SU-DHL-6 (cell line): ENCODE data around the gene SDF2L1.

Source experiments
- H2AFZ ChIP-seq: fragments of 200-600 bp; sonication (generic); 2 replicates; pipeline ENCODE4 v1.6.1; 2014; ENCODE audit warnings: low read depth, mild to moderate bottlenecking, moderate library complexity, mixed read lengths, antibody characterized with exemption, low read length; ENCODE audit not compliant: severe bottlenecking
- H3F3A ChIP-seq: fragments of 200-600 bp; shearing (Covaris generic); 2 replicates; pipeline ENCODE4 v1.6.0; 2016; ENCODE audit warnings: antibody characterized with exemption, mild to moderate bottlenecking; ENCODE audit not compliant: insufficient read depth
- H3K27ac ChIP-seq: fragments of 200-600 bp; sonication (generic); 2 replicates; pipeline ENCODE4 v1.5.1; 2016; ENCODE audit warnings: low read depth, mild to moderate bottlenecking, low read length, moderate library complexity, mixed read lengths
- H3K27me3 ChIP-seq: fragments of 200-600 bp; sonication (generic), shearing (Covaris generic); 2 replicates; pipeline ENCODE4 v1.6.0; 2014; ENCODE audit warnings: mild to moderate bottlenecking, low read length
- H3K36me3 ChIP-seq: fragments of 200-600 bp; sonication (generic); 2 replicates; pipeline ENCODE4 v1.6.1; 2014; ENCODE audit warnings: mild to moderate bottlenecking, low read length, mixed read lengths
- H3K4me2 ChIP-seq: fragments of 300-600, 200-600 bp; shearing (Covaris generic), sonication (generic); 2 replicates; pipeline ENCODE4 v1.6.0; 2014; ENCODE audit warnings: low read length, low read depth, mild to moderate bottlenecking; ENCODE audit not compliant: poor library complexity, severe bottlenecking
- H3K4me3 ChIP-seq: fragments of 200-600 bp; sonication (generic); 2 replicates; pipeline ENCODE4 v1.5.1; 2014; ENCODE audit warnings: antibody characterized with exemption, low read length, mild to moderate bottlenecking, mixed read lengths; ENCODE audit not compliant: insufficient read depth, poor library complexity, severe bottlenecking
- H3K79me2 ChIP-seq: fragments of 200-600 bp; sonication (generic); 2 replicates; pipeline ENCODE4 v1.6.1; 2014; ENCODE audit warnings: mild to moderate bottlenecking, low read length, moderate library complexity; ENCODE audit not compliant: insufficient read depth
- H3K9ac ChIP-seq: fragments of 200-600 bp; sonication (generic); 2 replicates; pipeline ENCODE4 v1.7.0; 2014; ENCODE audit warnings: mild to moderate bottlenecking, low read length
- H3K9me2 ChIP-seq: fragments of 200-600 bp; sonication (generic); replicated peaks from 2 replicates; pipeline ENCODE4 v1.6.1; 2014; ENCODE audit warnings: low read length; ENCODE audit not compliant: insufficient read depth
- H3K9me3 ChIP-seq: fragments of 200-600 bp; sonication (generic); 2 replicates; pipeline ENCODE4 v1.6.1; 2014; ENCODE audit warnings: low read length, mixed read lengths; ENCODE audit not compliant: insufficient read depth
- H4K20me1 ChIP-seq: fragments of 200-600 bp; sonication (generic); 2 replicates; pipeline ENCODE4 v1.6.1; 2014; ENCODE audit warnings: low read depth, mild to moderate bottlenecking, antibody characterized with exemption, low read length, moderate library complexity, mixed read lengths
- EZH2phosphoT487 ChIP-seq: fragments of 200-600 bp; sonication (generic), shearing (Covaris generic); conservative IDR thresholded peaks from 2 replicates; pipeline ENCODE4 v1.6.1; 2018; ENCODE audit warnings: mild to moderate bottlenecking, antibody characterized with exemption, low read length, moderate library complexity, mixed read lengths
- TF ChIP-seq, protein P1 (sequence below): fragments of 200-600 bp; sonication (generic); IDR thresholded peaks from one replicate; pipeline ENCODE4 v1.5.1; 2017; ENCODE audit warnings: antibody characterized with exemption, mild to moderate bottlenecking, low read length, moderate library complexity; ENCODE audit not compliant: insufficient read depth, poor library complexity, severe bottlenecking

The SDF2L1 gene

DNA sequence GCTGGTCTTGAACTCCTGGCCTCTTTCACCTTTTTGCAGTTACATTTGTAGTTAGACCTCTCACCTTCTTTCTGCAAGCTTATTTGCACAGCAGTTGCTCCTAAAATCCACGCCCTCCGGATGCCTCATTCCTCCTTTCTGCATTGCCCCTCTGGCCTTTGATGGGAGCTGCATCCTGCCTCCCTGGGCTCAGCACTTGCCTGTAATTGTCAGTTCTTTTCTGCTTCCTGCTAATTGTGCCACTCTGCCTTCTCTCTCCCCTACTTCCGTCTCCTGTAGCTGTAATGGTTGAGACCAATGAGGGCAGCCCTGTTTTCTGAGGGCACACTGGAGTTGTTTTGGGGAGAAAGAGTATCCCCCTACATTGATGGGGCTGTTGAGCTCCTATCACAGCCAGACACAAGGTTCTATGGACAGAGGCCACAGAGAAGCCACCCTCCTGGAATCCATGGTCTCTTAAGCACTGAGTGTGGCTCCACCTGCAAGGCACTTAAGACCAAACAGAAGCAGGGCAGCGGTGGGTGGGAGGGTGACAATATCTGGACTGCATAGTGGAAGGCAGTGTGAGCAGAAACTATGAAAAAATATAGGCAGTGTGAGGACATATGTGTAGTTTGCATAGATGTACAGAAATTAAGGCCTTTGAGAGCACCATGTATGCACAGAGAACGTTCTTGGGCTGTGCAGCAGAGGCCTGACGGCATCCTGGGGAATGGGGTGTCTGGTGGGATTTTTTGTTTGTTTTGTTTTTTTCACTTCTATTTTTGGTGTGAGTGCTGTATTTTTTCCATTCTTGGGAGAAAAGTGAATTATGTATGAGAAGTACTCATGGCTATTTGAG lies 42.8 kb upstream of the SDF2L1 start:
- Histone ChIP-seq H3K36me3 (no peaks in the 10 kb centered on the region), H3K9ac (no peak overlapping the region)

DNA sequence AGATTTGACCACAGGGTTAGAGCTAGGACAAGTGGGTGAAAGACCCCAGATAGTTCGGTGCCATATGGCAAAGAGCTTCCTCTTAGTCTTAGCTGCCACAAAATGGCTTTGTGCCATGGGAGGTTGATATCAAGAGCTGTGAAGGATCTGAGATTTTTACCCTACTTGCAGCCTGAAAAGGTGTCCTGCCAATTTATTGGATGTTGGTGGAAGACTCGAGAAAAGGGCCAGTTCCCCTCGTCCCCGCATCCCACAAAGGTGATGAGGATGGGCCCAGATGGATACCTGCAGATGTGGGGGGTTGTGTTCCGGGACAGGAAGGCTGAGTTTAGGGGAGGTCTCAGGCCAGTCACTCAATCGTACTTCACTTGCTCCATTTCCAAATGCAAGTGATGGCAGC lies 39.5 kb upstream of the SDF2L1 start:
- Histone ChIP-seq H3K4me3 (no peak overlapping the region), H3F3A (no peaks in the 10 kb centered on the region), H2AFZ (no peak overlapping the region), H3K9me2 (no peaks in the 10 kb centered on the region), H3K27me3 (no peaks in the 10 kb centered on the region), H3K4me2 (no peak overlapping the region), H4K20me1 (no peaks in the 10 kb centered on the region), H3K9ac (no peak overlapping the region), H3K36me3 (no peaks in the 10 kb centered on the region), H3K27ac (no peak overlapping the region), H3K9me3 (no peaks in the 10 kb centered on the region), H3K79me2 (peaks cover 66% of the 10 kb centered on the region)
- TF ChIP-seq EZH2phosphoT487, result no peak
- TF ChIP-seq, protein P1, sequence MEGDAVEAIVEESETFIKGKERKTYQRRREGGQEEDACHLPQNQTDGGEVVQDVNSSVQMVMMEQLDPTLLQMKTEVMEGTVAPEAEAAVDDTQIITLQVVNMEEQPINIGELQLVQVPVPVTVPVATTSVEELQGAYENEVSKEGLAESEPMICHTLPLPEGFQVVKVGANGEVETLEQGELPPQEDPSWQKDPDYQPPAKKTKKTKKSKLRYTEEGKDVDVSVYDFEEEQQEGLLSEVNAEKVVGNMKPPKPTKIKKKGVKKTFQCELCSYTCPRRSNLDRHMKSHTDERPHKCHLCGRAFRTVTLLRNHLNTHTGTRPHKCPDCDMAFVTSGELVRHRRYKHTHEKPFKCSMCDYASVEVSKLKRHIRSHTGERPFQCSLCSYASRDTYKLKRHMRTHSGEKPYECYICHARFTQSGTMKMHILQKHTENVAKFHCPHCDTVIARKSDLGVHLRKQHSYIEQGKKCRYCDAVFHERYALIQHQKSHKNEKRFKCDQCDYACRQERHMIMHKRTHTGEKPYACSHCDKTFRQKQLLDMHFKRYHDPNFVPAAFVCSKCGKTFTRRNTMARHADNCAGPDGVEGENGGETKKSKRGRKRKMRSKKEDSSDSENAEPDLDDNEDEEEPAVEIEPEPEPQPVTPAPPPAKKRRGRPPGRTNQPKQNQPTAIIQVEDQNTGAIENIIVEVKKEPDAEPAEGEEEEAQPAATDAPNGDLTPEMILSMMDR, result no peak

More for the DNA sequence above, 42.8 kb upstream of the SDF2L1 start:
- no peaks in the 10 kb centered on the region for H3F3A ChIP-seq
- H4K20me1 ChIP-seq, result no peaks in the 10 kb centered on the region
- H3K79me2 ChIP-seq, result peaks cover 67% of the 10 kb centered on the region
- H3K9me3 ChIP-seq, result no peaks in the 10 kb centered on the region
- no peak overlapping the region for H2AFZ ChIP-seq
- H3K4me2 ChIP-seq, result no peak overlapping the region
- no peak overlapping the region for H3K4me3 ChIP-seq
- TF ChIP-seq EZH2phosphoT487, result no peak
- TF ChIP-seq, protein P1, result no peak
- H3K27ac ChIP-seq, result no peak overlapping the region
- no peaks in the 10 kb centered on the region for H3K9me2 ChIP-seq
- H3K27me3 ChIP-seq, result no peaks in the 10 kb centered on the region

DNA sequence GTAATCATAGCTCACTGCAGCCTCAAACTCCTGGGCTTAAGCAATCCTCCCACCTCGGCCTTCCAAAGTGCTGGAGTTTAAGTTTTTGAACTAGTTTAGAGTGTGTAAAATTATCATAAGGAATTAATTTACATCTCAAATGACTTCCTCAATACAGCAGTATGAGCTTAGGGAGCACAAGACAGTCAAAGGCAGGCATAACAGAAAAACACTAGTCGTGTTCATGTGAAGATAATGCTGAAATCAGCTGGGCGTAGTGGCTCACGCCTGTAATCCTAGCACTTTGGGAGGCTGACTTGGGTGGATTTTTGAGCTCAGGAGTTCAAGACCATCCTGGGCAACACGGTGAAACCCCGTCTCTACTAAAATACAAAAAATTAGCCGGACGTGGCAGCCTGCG lies 38.1 kb upstream of the SDF2L1 start:
- no peaks in the 10 kb centered on the region for H3K9me3 ChIP-seq
- H3K36me3 ChIP-seq, result no peaks in the 10 kb centered on the region
- H3K9ac ChIP-seq, result no peak overlapping the region
- H3K79me2 ChIP-seq, result peaks cover 61% of the 10 kb centered on the region
- no peak for TF ChIP-seq EZH2phosphoT487
- TF ChIP-seq, protein P1, result no peak
- H3K4me3 ChIP-seq, result no peak overlapping the region
- no peaks in the 10 kb centered on the region for H3K27me3 ChIP-seq
- H3K4me2 ChIP-seq, result no peak overlapping the region
- H2AFZ ChIP-seq, result no peak overlapping the region
- no peaks in the 10 kb centered on the region for H4K20me1 ChIP-seq
- no peak overlapping the region for H3K27ac ChIP-seq
- H3F3A ChIP-seq, result no peaks in the 10 kb centered on the region
- H3K9me2 ChIP-seq, result no peaks in the 10 kb centered on the region
